Esophagus squamous epithelium (tissue), 4 donors: Measurements from ENCODE around the gene FBXW4.

ENCODE experiments used
- CTCF ChIP-seq, 6 experiments: fragments of 450-650 bp in 4 of 6; fragments of 200-600 bp in 2 of 6; sonication (generic) in 2 of 6; IDR thresholded peaks; one replicate each; pipeline ENCODE4 v1.5.1; 2016 to 2019; ENCODE audit warnings: antibody characterized with exemption in 6 of 6, mild to moderate bottlenecking in 4 of 6, moderate library complexity in 4 of 6
- POLR2A ChIP-seq, 4 donors: fragments of 450-650 bp; IDR thresholded peaks; one replicate each; pipeline ENCODE4 v1.6.1; 2017; ENCODE audit warnings: antibody characterized with exemption in 4 of 4, mild to moderate bottlenecking in 4 of 4, moderate library complexity in 3 of 4

- TF ChIP-seq CTCF (IDR thresholded peaks at IDR 0.05) (no peak), POLR2A (IDR thresholded peaks at IDR 0.05) (no peak)
These were observed 15.2 kb upstream of the FBXW4 start for GRCh38 chr10:101710059-101710695.
